IMR-90 (cell line): Measurements from ENCODE around the gene RXRB. TPM values are rescaled to one million over a fixed set of nuclear protein-coding genes. Genes with fewer than 3 reads are reported as not detected.

ENCODE experiments used
- ATAC-seq: fragments of 200-7000 bp; cut with Tn5 transposase; 2 replicates; pipeline ENCODE4 v1.9.1; 2020; ENCODE audit warnings: low read depth, mild to moderate bottlenecking, moderate library complexity
- BruUV-seq: library from RNA; stranded (reverse); fragments of 400-500 nt; replicated peaks from 2 replicates; lab custom pipeline; 2021; lab: Mats Ljungman, UMichigan
- CTCF ChIA-PET: fragments of 300-600 bp; formaldehyde crosslinking; extraction: SDS; loops from one replicate; lab custom pipeline; 2021; ENCODE audit warnings: antibody characterized with exemption; lab: Yijun Ruan, JAX
- POLR2A ChIA-PET: fragments of 300-600 bp; sonication (Branson Sonifier 250); formaldehyde crosslinking; loops from one replicate; lab custom pipeline; 2022; ENCODE audit warnings: antibody characterized with exemption; ENCODE audit not compliant: unreplicated experiment; lab: Charles Lee
- DNase-seq: peaks from one replicate; pipeline ENCODE4 v3.0.0; 2013
- H2AFZ ChIP-seq: replicated peaks from 2 replicates; pipeline ENCODE3; 2013; ENCODE audit warnings: low read length, mild to moderate bottlenecking; ENCODE audit not compliant: poor library complexity
- H2AK5ac ChIP-seq: 2 replicates; pipeline ENCODE4 v1.6.1; 2013; ENCODE audit warnings: low read depth, low read length, inconsistent platforms
- H2AK9ac ChIP-seq: replicated peaks from 2 replicates; pipeline ENCODE3; 2013; ENCODE audit warnings: mild to moderate bottlenecking, low read depth, low read length, moderate library complexity; ENCODE audit not compliant: poor library complexity
- H2BK120ac ChIP-seq: 2 replicates; pipeline ENCODE4 v1.6.1; 2013; ENCODE audit warnings: low read depth, low read length, inconsistent platforms
- H2BK15ac ChIP-seq: 3 replicates; pipeline ENCODE4 v1.6.1; 2013; ENCODE audit warnings: low read depth, low read length, inconsistent platforms
- H2BK20ac ChIP-seq: 2 replicates; pipeline ENCODE4 v1.6.1; 2013; ENCODE audit warnings: low read depth, mild to moderate bottlenecking, inconsistent platforms, low read length, moderate library complexity
- H2BK5ac ChIP-seq: 2 replicates; pipeline ENCODE4 v1.6.1; 2013; ENCODE audit warnings: mild to moderate bottlenecking, low read depth, low read length, inconsistent platforms; ENCODE audit not compliant: poor library complexity, severe bottlenecking
- H3K14ac ChIP-seq: replicated peaks from 2 replicates; pipeline ENCODE4 v1.6.1; 2013; ENCODE audit warnings: low read depth, low read length, inconsistent platforms
- H3K18ac ChIP-seq: 2 replicates; pipeline ENCODE4 v1.6.1; 2013; ENCODE audit warnings: low read depth, low read length, control low read depth
- H3K23ac ChIP-seq: 2 replicates; pipeline ENCODE4 v1.6.1; 2013; ENCODE audit warnings: low read depth, low read length, inconsistent platforms
- H3K27ac ChIP-seq: 2 replicates; pipeline ENCODE4 v1.5.1; 2013; ENCODE audit warnings: mild to moderate bottlenecking, control low read depth, low read length; ENCODE audit not compliant: insufficient read depth
- H3K27me3 ChIP-seq: 2 replicates; pipeline ENCODE4 v1.6.1; 2013; ENCODE audit warnings: low read length; ENCODE audit not compliant: control insufficient read depth, insufficient read depth
- H3K36me3 ChIP-seq: 2 replicates; pipeline ENCODE4 v1.6.1; 2013; ENCODE audit warnings: low read length, mixed read lengths; ENCODE audit not compliant: control insufficient read depth, insufficient read depth
- H3K4ac ChIP-seq: 2 replicates; pipeline ENCODE4 v1.6.1; 2013; ENCODE audit warnings: low read depth, low read length, inconsistent platforms
- H3K4me1 ChIP-seq: 2 replicates; pipeline ENCODE4 v1.6.1; 2013; ENCODE audit warnings: low read length, mixed read lengths; ENCODE audit not compliant: control insufficient read depth, insufficient read depth
- H3K4me2 ChIP-seq: 2 replicates; pipeline ENCODE4 v1.6.1; 2013; ENCODE audit warnings: low read depth, mild to moderate bottlenecking, control low read depth, low read length, moderate library complexity
- H3K4me3 ChIP-seq: 2 replicates; pipeline ENCODE4 v1.5.1; 2013; ENCODE audit warnings: low read depth, mild to moderate bottlenecking, control low read depth, low read length, moderate library complexity; ENCODE audit not compliant: insufficient read depth
- H3K56ac ChIP-seq: 2 replicates; pipeline ENCODE4 v1.6.1; 2013; ENCODE audit warnings: low read length, inconsistent platforms; ENCODE audit not compliant: insufficient read depth; ENCODE audit errors: extremely low read depth
- H3K79me1 ChIP-seq, 2 experiments: 2 replicates each; pipeline ENCODE4 v1.6.1; 2013; ENCODE audit warnings: low read length in 2 of 2, inconsistent platforms in 1 of 2, low read depth in 1 of 2
- H3K9ac ChIP-seq: 2 replicates; pipeline ENCODE4 v1.6.1; 2013; ENCODE audit warnings: low read depth, low read length, control low read depth
- H3K9me1 ChIP-seq: 2 replicates; pipeline ENCODE4 v1.6.1; 2013; ENCODE audit warnings: low read length, inconsistent platforms; ENCODE audit not compliant: insufficient read depth
- H3K9me3 ChIP-seq: 2 replicates; pipeline ENCODE4 v1.6.1; 2013; ENCODE audit warnings: low read length; ENCODE audit not compliant: control insufficient read depth, insufficient read depth
- H4K20me1 ChIP-seq: 2 replicates; pipeline ENCODE4 v1.6.1; 2013; ENCODE audit warnings: low read length, inconsistent platforms; ENCODE audit not compliant: insufficient read depth
- H4K5ac ChIP-seq: 2 replicates; pipeline ENCODE4 v1.6.1; 2013; ENCODE audit warnings: mild to moderate bottlenecking, low read depth, low read length, control low read depth
- H4K8ac ChIP-seq, 2 experiments: 2 replicates each; pipeline ENCODE4 v1.6.1; 2013; ENCODE audit warnings: low read depth in 2 of 2, low read length in 2 of 2, control low read depth in 1 of 2, inconsistent platforms in 1 of 2
- H4K91ac ChIP-seq: 2 replicates; pipeline ENCODE4 v1.6.1; 2013; ENCODE audit warnings: low read depth, low read length, inconsistent platforms; ENCODE audit not compliant: insufficient read depth
- BHLHE40 ChIP-seq: fragments of 150-350 bp; IDR thresholded peaks from 2 replicates; pipeline ENCODE4 v1.6.1; 2016; ENCODE audit warnings: mild to moderate bottlenecking, low read depth, low read length
- CEBPB ChIP-seq: IDR thresholded peaks from 2 replicates; pipeline ENCODE4 v1.6.1; 2012; ENCODE audit warnings: low read depth, low read length, improper control_type of control experiment
- CHD1 ChIP-seq: IDR thresholded peaks from 2 replicates; pipeline ENCODE4 v1.6.1; 2012; ENCODE audit warnings: low read depth, low read length, improper control_type of control experiment
- MAZ ChIP-seq: IDR thresholded peaks from 2 replicates; pipeline ENCODE4 v1.6.1; 2012; ENCODE audit warnings: low read depth, mild to moderate bottlenecking, low read length, improper control_type of control experiment, moderate library complexity, borderline replicate concordance
- POLR2A ChIP-seq: IDR thresholded peaks from 2 replicates; pipeline ENCODE4 v1.6.1; 2012; ENCODE audit warnings: mild to moderate bottlenecking, low read depth, low read length
- RAD21 ChIP-seq: IDR thresholded peaks from 2 replicates; pipeline ENCODE4 v1.6.1; 2012; ENCODE audit warnings: low read length, improper control_type of control experiment
- RCOR1 ChIP-seq: IDR thresholded peaks from 2 replicates; pipeline ENCODE4 v1.6.1; 2012; ENCODE audit warnings: mild to moderate bottlenecking, low read length, improper control_type of control experiment; ENCODE audit not compliant: insufficient replicate concordance
- SMC3 ChIP-seq: fragments of 150-350 bp; IDR thresholded peaks from 2 replicates; pipeline ENCODE4 v1.6.1; 2016; ENCODE audit warnings: low read depth, mild to moderate bottlenecking, antibody characterized with exemption, low read length, moderate library complexity
- WGBS, 2 experiments: methylation state at CpG; one replicate each; pipeline versions ENCODE4 v1.1.5 to v1.1.7; 2013; ENCODE audit warnings: missing lambda C conversion rate in 2 of 2; ENCODE audit not compliant: insufficient read length in 1 of 2; ENCODE audit errors: extremely low coverage in 2 of 2; 5-methylcytosine and 5-hydroxymethylcytosine counted together
- dilution Hi-C: fragments of 300-500 bp; cut with HindIII; formaldehyde crosslinking; loops from one replicate; pipeline ENCODE4 v1.14.3; 2018; ENCODE audit warnings: low sequenced_read_pairs; ENCODE audit not compliant: unreplicated experiment
- in situ Hi-C: fragments of 300-500 bp; cut with MboI; formaldehyde crosslinking; loops from 3 replicates; pipeline ENCODE4 v1.14.3; 2019; ENCODE audit warnings: low sequenced_read_pairs, inconsistent platforms, mixed read lengths
- intact Hi-C: fragments of 100-400 bp; cut with micrococcal nuclease; formaldehyde crosslinking; loops from 2 replicates; pipeline ENCODE4 v1.10.0; 2022
- polyA plus RNA-seq, 3 experiments: library from polyadenylated mRNA; depleted of rRNA; stranded (reverse); fragments of >200 nt; gene quantifications; 2 replicates each; pipeline ENCODE4 v1.2.3, GENCODE V29; 2012; ENCODE audit warnings: low replicate concordance in 1 of 3
- total RNA-seq: library from RNA; depleted of rRNA; stranded (reverse); fragments of >200 nt; gene quantifications from 2 replicates; pipeline ENCODE4 v1.2.3, GENCODE V29; 2012
- TF ChIP-seq, protein P1 (sequence below): fragments of 150-350 bp; IDR thresholded peaks from 2 replicates; pipeline ENCODE4 v1.6.1; 2016; ENCODE audit warnings: low read depth, mild to moderate bottlenecking, low read length, moderate library complexity, borderline replicate concordance

RXRB gene
- total and polyA plus RNA-seq, 2 of the 4 experiments (the other 2 are of a cell fraction), result 18.6 to 53.7 TPM

GRCh38 chr6:33178755-33179475 is 21.6 kb downstream of the RXRB start:
- Histone ChIP-seq H4K91ac (no peak overlapping the region), H3K4me1 (no peaks in the 10 kb centered on the region), H4K8ac (no peak overlapping the region), H3K18ac (no peak overlapping the region), H3K4ac (no peak overlapping the region), H2BK15ac (no peak overlapping the region), H2AK5ac (no peak overlapping the region), H3K23ac (no peak overlapping the region), H2BK120ac (no peak overlapping the region), H3K9ac (no peak overlapping the region), H3K27ac (no peak overlapping the region), H3K4me3 (no peak overlapping the region), H3K56ac (no peak overlapping the region), H3K79me1 (no peaks in the 10 kb centered on the region), H3K4me2 (no peak overlapping the region), H3K27me3 (peaks cover 16% of the 10 kb centered on the region), H2BK20ac (no peak overlapping the region), H2AK9ac (peak overlapping the region; percentile 65), H4K20me1 (no peaks in the 10 kb centered on the region), H2BK5ac (no peak overlapping the region), H3K9me3 (no peaks in the 10 kb centered on the region), H3K9me1 (no peaks in the 10 kb centered on the region), H3K14ac (no peak overlapping the region), H4K5ac (no peak overlapping the region), H2AFZ (no peak overlapping the region), H3K36me3 (no peaks in the 10 kb centered on the region)
- BruUV-seq, result no TSS peak
- ChIA-PET POLR2A (no interaction called here), CTCF (no interaction called here)
- intact Hi-C loops, result no loop called here
- no peak for DNase-seq
- in situ Hi-C loops, result no loop called here
- WGBS, 2 experiments, result no CpG with 5 or more reads among the region's 10 CpGs
- no peak for ATAC-seq
- dilution Hi-C loops, result no loop called here
- TF ChIP-seq CEBPB, result no peak
- TF ChIP-seq, protein P1, sequence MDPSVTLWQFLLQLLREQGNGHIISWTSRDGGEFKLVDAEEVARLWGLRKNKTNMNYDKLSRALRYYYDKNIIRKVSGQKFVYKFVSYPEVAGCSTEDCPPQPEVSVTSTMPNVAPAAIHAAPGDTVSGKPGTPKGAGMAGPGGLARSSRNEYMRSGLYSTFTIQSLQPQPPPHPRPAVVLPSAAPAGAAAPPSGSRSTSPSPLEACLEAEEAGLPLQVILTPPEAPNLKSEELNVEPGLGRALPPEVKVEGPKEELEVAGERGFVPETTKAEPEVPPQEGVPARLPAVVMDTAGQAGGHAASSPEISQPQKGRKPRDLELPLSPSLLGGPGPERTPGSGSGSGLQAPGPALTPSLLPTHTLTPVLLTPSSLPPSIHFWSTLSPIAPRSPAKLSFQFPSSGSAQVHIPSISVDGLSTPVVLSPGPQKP, result no peak
- no peak for TF ChIP-seq MAZ
- no peak for TF ChIP-seq CHD1
- no peak for TF ChIP-seq RCOR1
- TF ChIP-seq BHLHE40, result no peak
- TF ChIP-seq POLR2A, result no peak
- TF ChIP-seq SMC3, result no peak
- TF ChIP-seq RAD21, result no peak
